ENCODE measurements around the gene ELAPOR1. TPM values are rescaled to one million over a fixed set of nuclear protein-coding genes. Genes with fewer than 3 reads are reported as not detected.

Gene ELAPOR1
- total RNA-seq, 1 donor from 2014 or later, result 0.08 TPM

DNA sequence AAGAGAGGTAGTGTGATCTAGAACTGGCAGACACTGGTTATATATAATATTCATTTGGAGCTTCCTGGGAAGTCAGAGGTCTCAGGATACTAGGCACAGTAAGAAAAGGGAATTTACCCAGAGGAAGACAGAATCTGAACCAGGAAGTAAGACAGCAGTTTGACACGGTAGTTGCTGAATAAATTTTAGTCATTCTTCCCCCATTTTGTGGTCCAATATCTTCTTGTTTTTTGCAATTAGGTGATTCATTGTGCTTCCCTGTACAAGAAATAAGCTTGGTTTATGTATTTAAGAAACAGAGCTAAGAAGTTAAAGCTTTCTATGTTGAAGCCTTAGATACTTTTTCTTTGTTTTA is 22.1 kb upstream of the ELAPOR1 start:
- TF ChIP-seq, protein P1, sequence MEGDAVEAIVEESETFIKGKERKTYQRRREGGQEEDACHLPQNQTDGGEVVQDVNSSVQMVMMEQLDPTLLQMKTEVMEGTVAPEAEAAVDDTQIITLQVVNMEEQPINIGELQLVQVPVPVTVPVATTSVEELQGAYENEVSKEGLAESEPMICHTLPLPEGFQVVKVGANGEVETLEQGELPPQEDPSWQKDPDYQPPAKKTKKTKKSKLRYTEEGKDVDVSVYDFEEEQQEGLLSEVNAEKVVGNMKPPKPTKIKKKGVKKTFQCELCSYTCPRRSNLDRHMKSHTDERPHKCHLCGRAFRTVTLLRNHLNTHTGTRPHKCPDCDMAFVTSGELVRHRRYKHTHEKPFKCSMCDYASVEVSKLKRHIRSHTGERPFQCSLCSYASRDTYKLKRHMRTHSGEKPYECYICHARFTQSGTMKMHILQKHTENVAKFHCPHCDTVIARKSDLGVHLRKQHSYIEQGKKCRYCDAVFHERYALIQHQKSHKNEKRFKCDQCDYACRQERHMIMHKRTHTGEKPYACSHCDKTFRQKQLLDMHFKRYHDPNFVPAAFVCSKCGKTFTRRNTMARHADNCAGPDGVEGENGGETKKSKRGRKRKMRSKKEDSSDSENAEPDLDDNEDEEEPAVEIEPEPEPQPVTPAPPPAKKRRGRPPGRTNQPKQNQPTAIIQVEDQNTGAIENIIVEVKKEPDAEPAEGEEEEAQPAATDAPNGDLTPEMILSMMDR (IDR thresholded peaks at IDR 0.05; ENCODE audit: insufficient read depth, low read length, poor library complexity, severe bottlenecking), result no peak
- Histone ChIP-seq H3K27me3 (ENCODE audit: control insufficient read depth, insufficient read depth, low read length) (no peaks in the 10 kb centered on the region), H3K36me3 (ENCODE audit: control insufficient read depth, insufficient read depth, low read length) (no peaks in the 10 kb centered on the region), H3K4me3 (ENCODE audit: low read depth, low read length) (peak overlapping the region; percentile 97)
- no peak for DNase-seq (ENCODE audit: low read depth)

DNA sequence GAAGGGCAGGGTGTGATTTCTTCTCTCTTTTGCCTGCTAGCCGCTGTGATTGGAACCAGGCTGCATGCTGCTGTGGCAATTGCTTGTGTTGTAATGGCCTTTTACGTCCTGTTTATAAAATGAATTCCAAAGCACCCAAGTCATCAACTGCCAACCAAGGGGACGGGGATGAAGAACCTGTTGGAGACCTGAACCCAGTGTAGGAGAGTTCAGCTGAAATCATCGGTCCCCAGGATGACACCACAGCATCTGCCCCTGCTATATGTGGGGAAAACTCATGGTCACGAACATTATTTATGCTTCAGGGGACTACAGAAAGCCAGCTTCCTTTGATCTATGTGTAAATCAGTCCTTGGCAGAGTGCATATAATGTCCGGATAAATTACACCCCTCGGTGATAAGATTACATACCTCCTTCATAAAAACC is 19.5 kb upstream of the ELAPOR1 start:
- TF ChIP-seq, protein P1 (IDR thresholded peaks at IDR 0.05; ENCODE audit: insufficient read depth, low read length, poor library complexity, severe bottlenecking), result no peak
- no peaks in the 10 kb centered on the region for H3K27me3 ChIP-seq (ENCODE audit: control insufficient read depth, insufficient read depth, low read length)
- no peak for DNase-seq (ENCODE audit: low read depth)
- H3K36me3 ChIP-seq (ENCODE audit: control insufficient read depth, insufficient read depth, low read length), result no peaks in the 10 kb centered on the region
- H3K4me3 ChIP-seq (ENCODE audit: low read depth, low read length), result no peak overlapping the region

DNA sequence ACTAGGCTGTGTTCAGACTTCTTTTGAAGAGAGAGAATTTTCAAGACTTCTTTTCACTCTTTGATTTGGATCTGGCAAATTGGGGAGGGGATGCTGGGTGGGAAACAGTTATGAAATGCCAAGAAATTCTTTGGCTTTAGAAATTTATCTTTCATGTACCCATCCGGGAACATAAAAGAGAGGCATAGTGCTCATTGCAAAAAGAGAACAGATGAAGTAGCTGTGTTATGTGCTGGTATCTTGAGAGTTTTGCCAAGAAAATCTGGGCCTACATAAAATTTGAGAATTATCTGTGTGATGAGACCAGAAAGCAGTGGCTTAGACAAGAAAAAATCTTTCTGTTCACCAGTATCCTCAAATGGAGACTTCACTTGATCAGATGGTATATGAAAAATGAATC is 19.0 kb upstream of the ELAPOR1 start:
- no peak for DNase-seq (ENCODE audit: low read depth)
- Histone ChIP-seq H3K27me3 (ENCODE audit: control insufficient read depth, insufficient read depth, low read length) (no peaks in the 10 kb centered on the region), H3K36me3 (ENCODE audit: control insufficient read depth, insufficient read depth, low read length) (no peaks in the 10 kb centered on the region), H3K4me3 (ENCODE audit: low read depth, low read length) (no peak overlapping the region)
- TF ChIP-seq, protein P1 (IDR thresholded peaks at IDR 0.05; ENCODE audit: insufficient read depth, low read length, poor library complexity, severe bottlenecking), result no peak

DNA sequence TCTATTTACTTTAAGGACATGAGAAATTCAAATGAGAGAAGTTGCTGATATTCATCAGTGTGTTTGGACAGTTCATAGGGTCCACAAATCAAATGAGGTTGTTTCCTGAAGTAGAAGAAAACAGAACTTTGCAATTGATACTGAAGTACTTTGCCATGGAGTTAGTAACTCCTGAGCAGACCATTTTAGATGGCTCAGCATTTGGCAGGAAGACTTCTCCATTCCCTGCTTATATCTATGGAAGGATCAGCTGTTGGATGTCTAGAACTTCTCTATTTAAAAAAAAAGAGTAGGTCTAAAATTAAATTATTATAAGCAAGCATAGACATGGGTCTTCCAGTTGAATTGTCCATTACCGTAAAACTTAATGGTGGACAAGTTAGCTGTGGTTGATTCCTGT is 18.3 kb upstream of the ELAPOR1 start:
- no peaks in the 10 kb centered on the region for H3K27me3 ChIP-seq (ENCODE audit: control insufficient read depth, insufficient read depth, low read length)
- DNase-seq (ENCODE audit: low read depth), result no peak
- TF ChIP-seq, protein P1 (IDR thresholded peaks at IDR 0.05; ENCODE audit: insufficient read depth, low read length, poor library complexity, severe bottlenecking), result no peak

DNA sequence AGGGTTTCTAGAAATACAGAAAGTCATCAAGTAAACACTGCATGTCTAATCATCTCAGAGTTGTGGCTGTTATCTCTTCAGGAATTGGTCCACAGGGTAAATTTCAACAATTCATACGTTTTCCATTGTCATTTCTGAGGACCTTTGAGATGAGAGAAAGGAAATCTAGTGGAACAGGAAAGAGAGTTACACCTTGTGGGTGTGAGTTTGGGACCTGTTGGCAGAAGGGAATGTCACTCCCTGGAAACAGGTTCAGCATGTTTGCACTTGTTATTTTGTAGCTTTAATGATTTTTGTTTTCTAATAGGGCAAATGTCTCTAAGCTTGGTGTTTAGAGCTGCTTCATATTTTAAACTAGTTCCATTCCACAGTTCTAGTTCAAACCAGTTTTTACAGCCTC is 17.8 kb upstream of the ELAPOR1 start:
- Histone ChIP-seq H3K36me3 (ENCODE audit: control insufficient read depth, insufficient read depth, low read length) (no peaks in the 10 kb centered on the region), H3K4me3 (ENCODE audit: low read depth, low read length) (no peak overlapping the region), H3K27me3 (ENCODE audit: control insufficient read depth, insufficient read depth, low read length) (no peaks in the 10 kb centered on the region)
- DNase-seq (ENCODE audit: low read depth), result no peak
- TF ChIP-seq, protein P1 (IDR thresholded peaks at IDR 0.05; ENCODE audit: insufficient read depth, low read length, poor library complexity, severe bottlenecking), result no peak

More for the DNA sequence above, 18.3 kb upstream of the ELAPOR1 start:
- Histone ChIP-seq H3K4me3 (ENCODE audit: low read depth, low read length) (no peak overlapping the region), H3K36me3 (ENCODE audit: control insufficient read depth, insufficient read depth, low read length) (no peaks in the 10 kb centered on the region)

DNA sequence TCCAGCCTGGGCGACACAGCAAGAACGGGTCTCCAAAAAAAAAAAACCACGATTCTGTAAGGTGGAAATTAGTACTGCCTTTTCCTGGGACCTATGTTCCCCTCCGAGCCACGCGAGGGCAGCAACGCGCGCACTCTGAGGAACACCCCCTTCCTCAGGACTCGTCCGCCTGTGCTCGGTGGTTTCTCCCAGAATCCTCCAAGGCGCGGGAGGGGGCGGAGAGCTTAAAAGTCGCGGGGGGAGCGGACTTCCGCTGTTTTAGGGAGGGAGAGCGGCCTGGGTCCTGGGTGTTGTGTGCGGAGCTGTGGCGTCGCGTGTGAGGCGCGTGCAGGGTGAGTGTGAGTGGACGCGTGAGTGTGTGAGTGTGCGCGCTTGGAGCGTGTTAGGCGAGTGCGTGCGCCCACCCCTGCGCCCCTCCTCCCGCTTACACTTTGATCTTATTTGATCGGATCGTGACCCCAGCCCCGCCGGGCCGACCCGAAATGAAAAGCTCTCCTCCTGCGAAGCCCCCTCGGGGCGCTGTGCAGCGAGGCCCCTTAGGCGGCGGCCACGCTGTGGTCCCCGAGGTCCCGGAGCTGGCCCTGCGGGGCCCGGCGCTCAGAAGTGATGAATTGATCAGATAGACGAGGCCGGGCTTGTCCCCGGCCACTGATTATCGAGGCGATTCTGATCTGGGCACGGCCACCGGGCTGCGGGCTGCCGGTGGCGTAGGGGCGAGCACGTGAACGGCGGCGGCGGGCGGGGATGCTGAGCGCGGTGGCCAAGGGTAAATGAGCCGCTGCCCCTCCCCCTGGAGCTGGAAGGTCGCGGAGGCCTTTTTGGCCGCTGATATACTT is 13.8 kb upstream of the ELAPOR1 start:
- TF ChIP-seq, protein P1 (IDR thresholded peaks at IDR 0.05; ENCODE audit: insufficient read depth, low read length, poor library complexity, severe bottlenecking), result peak; percentile 86
- Histone ChIP-seq H3K4me3 (ENCODE audit: low read depth, low read length) (peak overlapping the region; percentile 92), H3K27me3 (ENCODE audit: control insufficient read depth, insufficient read depth, low read length) (no peaks in the 10 kb centered on the region), H3K36me3 (ENCODE audit: control insufficient read depth, insufficient read depth, low read length) (no peaks in the 10 kb centered on the region)
- peak; percentile 79 for DNase-seq (ENCODE audit: low read depth)

Data from kidney epithelial cell (primary cell).